Loucy (cell line): ENCODE measurements around the gene CYLC2.

ENCODE experiments used
- EZH2phosphoT487 ChIP-seq: fragments of 200-600 bp; IDR thresholded peaks from 2 replicates; pipeline ENCODE4 v1.6.1; 2018; ENCODE audit warnings: antibody characterized with exemption, mild to moderate bottlenecking, moderate library complexity, borderline replicate concordance
- TF ChIP-seq, protein P1 (sequence below): fragments of 200-600 bp; sonication (generic); conservative IDR thresholded peaks from 2 replicates; pipeline ENCODE4 v1.5.1; 2014; ENCODE audit warnings: mild to moderate bottlenecking, antibody characterized with exemption, low read length

DNA sequence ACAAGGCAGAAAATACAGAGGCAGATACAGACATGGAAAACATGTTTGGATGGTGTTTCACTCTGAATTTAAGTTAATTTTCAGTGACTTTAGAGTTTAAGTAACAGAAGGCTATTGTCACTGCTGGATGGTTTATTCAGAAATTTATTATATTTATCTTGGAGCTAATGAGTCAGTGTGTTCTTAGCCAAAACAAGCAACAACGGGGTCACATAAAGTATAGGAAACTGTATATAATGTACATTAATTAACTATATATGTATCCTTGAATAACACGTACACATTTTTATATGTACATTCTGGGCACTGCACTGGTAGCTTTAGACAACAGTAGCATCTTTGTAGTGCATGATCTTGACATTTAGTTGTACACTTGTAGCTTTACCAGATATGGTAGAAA lies 30.7 kb downstream of the CYLC2 start:
- TF ChIP-seq, protein P1, sequence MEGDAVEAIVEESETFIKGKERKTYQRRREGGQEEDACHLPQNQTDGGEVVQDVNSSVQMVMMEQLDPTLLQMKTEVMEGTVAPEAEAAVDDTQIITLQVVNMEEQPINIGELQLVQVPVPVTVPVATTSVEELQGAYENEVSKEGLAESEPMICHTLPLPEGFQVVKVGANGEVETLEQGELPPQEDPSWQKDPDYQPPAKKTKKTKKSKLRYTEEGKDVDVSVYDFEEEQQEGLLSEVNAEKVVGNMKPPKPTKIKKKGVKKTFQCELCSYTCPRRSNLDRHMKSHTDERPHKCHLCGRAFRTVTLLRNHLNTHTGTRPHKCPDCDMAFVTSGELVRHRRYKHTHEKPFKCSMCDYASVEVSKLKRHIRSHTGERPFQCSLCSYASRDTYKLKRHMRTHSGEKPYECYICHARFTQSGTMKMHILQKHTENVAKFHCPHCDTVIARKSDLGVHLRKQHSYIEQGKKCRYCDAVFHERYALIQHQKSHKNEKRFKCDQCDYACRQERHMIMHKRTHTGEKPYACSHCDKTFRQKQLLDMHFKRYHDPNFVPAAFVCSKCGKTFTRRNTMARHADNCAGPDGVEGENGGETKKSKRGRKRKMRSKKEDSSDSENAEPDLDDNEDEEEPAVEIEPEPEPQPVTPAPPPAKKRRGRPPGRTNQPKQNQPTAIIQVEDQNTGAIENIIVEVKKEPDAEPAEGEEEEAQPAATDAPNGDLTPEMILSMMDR: no peak
- no peak for TF ChIP-seq EZH2phosphoT487
